ENCODE results near the gene MAN2B2.

MAN2B2 gene

GRCh38 chr4:6568148-6568547 is 6.8 kb upstream of the MAN2B2 start:
- DNase-seq: no peak

GRCh38 chr4:6568689-6569332 is 6.2 kb upstream of the MAN2B2 start:
- DNase-seq: no peak

- DNase-seq: no peak
Observed at GRCh38 chr4:6571608-6572007, 3.4 kb upstream of the MAN2B2 start.

GRCh38 chr4:6573551-6573950 is 1.4 kb upstream of the MAN2B2 start:
- DNase-seq: no peak

GRCh38 chr4:6573986-6574746 is 823 bp upstream of the MAN2B2 start:
- no peak for DNase-seq

- no peak for DNase-seq
Observed at GRCh38 chr4:6575503-6576240, 683 bp downstream of the MAN2B2 start.

GRCh38 chr4:6576512-6576911 is 1.5 kb downstream of the MAN2B2 start:
- DNase-seq: no peak

GRCh38 chr4:6576932-6577331 is 1.9 kb downstream of the MAN2B2 start:
- DNase-seq: no peak

GRCh38 chr4:6577409-6577808 is 2.4 kb downstream of the MAN2B2 start:
- DNase-seq: no peak

GRCh38 chr4:6578221-6578620 is 3.2 kb downstream of the MAN2B2 start:
- DNase-seq: no peak

- DNase-seq: no peak
Observed at GRCh38 chr4:6580353-6580752, 5.4 kb downstream of the MAN2B2 start.

GRCh38 chr4:6581566-6582121 is 6.7 kb downstream of the MAN2B2 start:
- DNase-seq: no peak

- peak; percentile 13 for DNase-seq
Observed at GRCh38 chr4:6582889-6583490, 8.0 kb downstream of the MAN2B2 start.

GRCh38 chr4:6584865-6585264 is 9.9 kb downstream of the MAN2B2 start:
- no peak for DNase-seq

GRCh38 chr4:6586715-6587325 is 11.8 kb downstream of the MAN2B2 start:
- DNase-seq: no peak

- no peak for DNase-seq
Observed at GRCh38 chr4:6589444-6589843, 14.5 kb downstream of the MAN2B2 start.

GRCh38 chr4:6591313-6591712 is 16.3 kb downstream of the MAN2B2 start:
- DNase-seq: peak; percentile 35

GRCh38 chr4:6591781-6592180 is 16.8 kb downstream of the MAN2B2 start:
- no peak for DNase-seq

GRCh38 chr4:6592804-6593563 is 18.0 kb downstream of the MAN2B2 start:
- DNase-seq: no peak

GRCh38 chr4:6594341-6594740 is 19.4 kb downstream of the MAN2B2 start:
- DNase-seq: no peak

- no peak for DNase-seq
Observed at GRCh38 chr4:6594826-6595355, 19.9 kb downstream of the MAN2B2 start.

All from NCI-H526 treated with DMSO at 0.1 percent for 48 hours (cell line).